Measurements from ENCODE around the gene KCNQ2.

DNA sequence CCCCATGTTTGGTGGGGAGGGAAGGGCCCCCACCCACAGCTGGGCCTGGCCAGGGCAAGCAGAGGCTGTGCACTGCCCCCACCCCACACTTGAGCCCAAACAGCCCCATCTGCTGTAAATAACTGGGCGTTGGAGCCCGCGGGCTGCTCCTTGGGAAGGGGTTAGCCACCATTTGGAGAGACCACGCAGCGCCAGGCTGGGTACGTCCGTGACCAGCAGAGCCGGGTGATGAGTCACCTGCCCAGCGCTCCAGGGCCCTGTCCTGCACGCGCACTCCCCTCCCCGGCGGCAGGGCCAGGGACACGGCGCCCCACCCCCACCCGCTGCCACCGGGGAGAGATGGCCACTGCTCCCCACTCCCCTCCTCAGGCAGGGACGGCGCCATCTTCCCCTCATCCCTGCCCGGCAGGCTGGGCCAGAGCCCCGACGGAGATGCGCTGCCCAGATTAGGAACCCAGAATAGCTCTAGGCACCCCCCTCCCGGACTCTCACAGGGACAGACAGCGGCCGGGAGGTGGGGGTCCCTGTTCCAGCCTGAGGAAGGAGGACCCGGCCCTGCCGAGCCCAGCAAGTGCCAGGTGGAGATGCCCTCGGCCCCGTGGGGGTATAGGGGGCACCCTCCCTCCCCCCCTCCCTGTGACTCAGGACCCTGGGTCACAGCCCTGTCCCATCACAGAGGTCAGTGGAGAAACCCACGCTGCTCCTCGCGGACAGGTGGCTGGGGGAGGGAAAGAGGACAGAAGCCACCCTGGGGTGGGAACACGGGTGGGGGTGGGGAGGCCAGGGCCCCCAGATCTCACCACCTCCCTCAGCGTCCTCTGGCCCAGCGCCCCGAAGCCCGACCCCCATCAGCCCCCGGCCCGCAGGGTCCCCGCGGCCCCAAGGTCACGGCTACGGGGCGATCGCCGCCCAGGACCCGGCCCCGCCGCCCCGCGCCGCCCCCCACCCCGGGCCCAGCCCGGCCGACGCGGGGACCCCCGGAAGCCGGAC, 25.8 kb upstream of the KCNQ2 start:
- TF ChIP-seq, protein P1, sequence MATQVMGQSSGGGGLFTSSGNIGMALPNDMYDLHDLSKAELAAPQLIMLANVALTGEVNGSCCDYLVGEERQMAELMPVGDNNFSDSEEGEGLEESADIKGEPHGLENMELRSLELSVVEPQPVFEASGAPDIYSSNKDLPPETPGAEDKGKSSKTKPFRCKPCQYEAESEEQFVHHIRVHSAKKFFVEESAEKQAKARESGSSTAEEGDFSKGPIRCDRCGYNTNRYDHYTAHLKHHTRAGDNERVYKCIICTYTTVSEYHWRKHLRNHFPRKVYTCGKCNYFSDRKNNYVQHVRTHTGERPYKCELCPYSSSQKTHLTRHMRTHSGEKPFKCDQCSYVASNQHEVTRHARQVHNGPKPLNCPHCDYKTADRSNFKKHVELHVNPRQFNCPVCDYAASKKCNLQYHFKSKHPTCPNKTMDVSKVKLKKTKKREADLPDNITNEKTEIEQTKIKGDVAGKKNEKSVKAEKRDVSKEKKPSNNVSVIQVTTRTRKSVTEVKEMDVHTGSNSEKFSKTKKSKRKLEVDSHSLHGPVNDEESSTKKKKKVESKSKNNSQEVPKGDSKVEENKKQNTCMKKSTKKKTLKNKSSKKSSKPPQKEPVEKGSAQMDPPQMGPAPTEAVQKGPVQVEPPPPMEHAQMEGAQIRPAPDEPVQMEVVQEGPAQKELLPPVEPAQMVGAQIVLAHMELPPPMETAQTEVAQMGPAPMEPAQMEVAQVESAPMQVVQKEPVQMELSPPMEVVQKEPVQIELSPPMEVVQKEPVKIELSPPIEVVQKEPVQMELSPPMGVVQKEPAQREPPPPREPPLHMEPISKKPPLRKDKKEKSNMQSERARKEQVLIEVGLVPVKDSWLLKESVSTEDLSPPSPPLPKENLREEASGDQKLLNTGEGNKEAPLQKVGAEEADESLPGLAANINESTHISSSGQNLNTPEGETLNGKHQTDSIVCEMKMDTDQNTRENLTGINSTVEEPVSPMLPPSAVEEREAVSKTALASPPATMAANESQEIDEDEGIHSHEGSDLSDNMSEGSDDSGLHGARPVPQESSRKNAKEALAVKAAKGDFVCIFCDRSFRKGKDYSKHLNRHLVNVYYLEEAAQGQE (IDR thresholded peaks at IDR 0.05; ENCODE audit: insufficient replicate concordance, low read depth): no peak
- TF ChIP-seq, protein P2, sequence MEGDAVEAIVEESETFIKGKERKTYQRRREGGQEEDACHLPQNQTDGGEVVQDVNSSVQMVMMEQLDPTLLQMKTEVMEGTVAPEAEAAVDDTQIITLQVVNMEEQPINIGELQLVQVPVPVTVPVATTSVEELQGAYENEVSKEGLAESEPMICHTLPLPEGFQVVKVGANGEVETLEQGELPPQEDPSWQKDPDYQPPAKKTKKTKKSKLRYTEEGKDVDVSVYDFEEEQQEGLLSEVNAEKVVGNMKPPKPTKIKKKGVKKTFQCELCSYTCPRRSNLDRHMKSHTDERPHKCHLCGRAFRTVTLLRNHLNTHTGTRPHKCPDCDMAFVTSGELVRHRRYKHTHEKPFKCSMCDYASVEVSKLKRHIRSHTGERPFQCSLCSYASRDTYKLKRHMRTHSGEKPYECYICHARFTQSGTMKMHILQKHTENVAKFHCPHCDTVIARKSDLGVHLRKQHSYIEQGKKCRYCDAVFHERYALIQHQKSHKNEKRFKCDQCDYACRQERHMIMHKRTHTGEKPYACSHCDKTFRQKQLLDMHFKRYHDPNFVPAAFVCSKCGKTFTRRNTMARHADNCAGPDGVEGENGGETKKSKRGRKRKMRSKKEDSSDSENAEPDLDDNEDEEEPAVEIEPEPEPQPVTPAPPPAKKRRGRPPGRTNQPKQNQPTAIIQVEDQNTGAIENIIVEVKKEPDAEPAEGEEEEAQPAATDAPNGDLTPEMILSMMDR (IDR thresholded peaks at IDR 0.05; ENCODE audit: insufficient read depth, low read length): no peak

Data from HL-60 (cell line).